Measurements from ENCODE around the gene SLC6A6.

DNA sequence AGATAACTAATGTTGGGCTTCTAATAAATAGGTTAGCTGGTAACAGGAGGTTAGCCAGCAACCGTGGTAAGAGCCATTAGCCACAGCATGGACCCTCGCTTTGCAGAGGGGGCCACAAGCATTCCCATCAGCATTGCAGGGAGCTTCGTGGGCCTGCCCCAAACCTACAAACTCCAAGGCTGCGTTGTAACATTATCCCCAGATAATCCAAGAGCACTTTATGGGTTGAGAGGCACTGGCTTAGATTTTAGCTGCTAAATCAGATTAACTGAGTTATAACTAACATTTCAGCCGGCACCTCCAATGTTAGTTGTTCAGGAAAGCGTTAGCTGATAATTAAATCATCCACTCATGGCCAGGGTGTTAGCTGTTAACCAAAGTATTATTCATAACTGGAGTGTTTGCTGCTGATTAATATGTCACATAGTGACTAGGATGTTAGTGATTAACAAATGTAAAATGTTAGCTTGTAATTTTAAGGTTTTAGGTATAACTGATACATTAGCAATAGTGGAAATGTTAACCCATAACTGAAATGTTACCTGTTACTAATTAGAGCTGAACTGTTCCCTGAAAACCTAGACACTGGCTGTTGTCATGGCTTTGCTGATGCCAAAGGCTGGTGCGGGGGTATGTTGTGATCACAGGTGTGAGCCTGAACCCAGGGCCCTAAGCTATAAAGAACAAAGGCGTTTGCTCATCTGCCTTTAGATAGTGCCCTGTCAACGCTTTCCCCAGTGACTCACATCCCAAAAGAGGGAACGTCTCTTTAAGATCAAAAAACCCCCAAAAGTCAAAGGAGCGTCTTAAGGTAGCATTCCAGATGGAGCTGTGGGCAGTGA, 56.2 kb downstream of the SLC6A6 start:
- no peak for TF ChIP-seq POLR2AphosphoS5 (IDR thresholded peaks at IDR 0.05; ENCODE audit: low read depth, low read length)
- no peak for TF ChIP-seq TAF1 (IDR thresholded peaks at IDR 0.05; ENCODE audit: low read depth, low read length)
- TF ChIP-seq SPI1 (IDR thresholded peaks at IDR 0.05; ENCODE audit: low read depth, low read length) = no peak
- no peak for TF ChIP-seq POLR2A (IDR thresholded peaks at IDR 0.05; ENCODE audit: low read depth, low read length)
